H1 (cell line): ENCODE data around the gene SIX4. TPM values are rescaled to one million over a fixed set of nuclear protein-coding genes. Genes with fewer than 3 reads are reported as not detected.

ENCODE experiments used
- CTCF ChIA-PET: fragments of 300-600 bp; sonication (Branson Sonifier 250); formaldehyde crosslinking; loops from one replicate; lab custom pipeline; 2021; ENCODE audit not compliant: partially characterized antibody; lab: Charles Lee
- POLR2A ChIA-PET: fragments of 300-600 bp; sonication (Branson Sonifier 250); formaldehyde crosslinking; loops from one replicate; lab custom pipeline; 2021; ENCODE audit warnings: inconsistent platforms; ENCODE audit not compliant: partially characterized antibody; lab: Charles Lee
- DNase-seq, 2 experiments: peaks; one replicate each; pipeline versions ENCODE4 v3.0.0 to v3.0.0-alpha.2; 2010 to 2022; ENCODE audit warnings: low spot score in 2 of 2, low read depth in 1 of 2, mixed read lengths in 1 of 2
- FAIRE-seq: peaks from 2 replicates; lab custom pipeline; 2011; peaks lifted over from hg19 to GRCh38; lab: Jason Lieb, UNC
- H2AFZ ChIP-seq: 2 replicates; pipeline ENCODE4 v1.8.1; 2012; ENCODE audit warnings: low read length, inconsistent platforms
- H2AK5ac ChIP-seq: 2 replicates; pipeline ENCODE4 v1.6.1; 2013; ENCODE audit warnings: low read depth, low read length
- H2BK120ac ChIP-seq: replicated peaks from 2 replicates; pipeline ENCODE3; 2013; ENCODE audit warnings: low read depth, low read length, inconsistent platforms
- H2BK12ac ChIP-seq: 2 replicates; pipeline ENCODE4 v1.6.1; 2013; ENCODE audit warnings: low read depth, low read length
- H2BK15ac ChIP-seq: 2 replicates; pipeline ENCODE4 v1.6.1; 2013; ENCODE audit warnings: low read length
- H2BK20ac ChIP-seq: 2 replicates; pipeline ENCODE4 v1.6.1; 2013; ENCODE audit warnings: low read length
- H2BK5ac ChIP-seq: 2 replicates; pipeline ENCODE4 v1.6.1; 2013; ENCODE audit warnings: low read depth, low read length
- H3K14ac ChIP-seq: 2 replicates; pipeline ENCODE4 v1.6.1; 2013; ENCODE audit warnings: inconsistent platforms; ENCODE audit not compliant: insufficient read length
- H3K18ac ChIP-seq: 2 replicates; pipeline ENCODE4 v1.6.1; 2013; ENCODE audit warnings: low read length; ENCODE audit errors: extremely low read depth
- H3K23ac ChIP-seq: 2 replicates; pipeline ENCODE4 v1.6.1; 2013; ENCODE audit warnings: inconsistent platforms; ENCODE audit not compliant: insufficient read length
- H3K23me2 ChIP-seq: 2 replicates; pipeline ENCODE4 v1.6.1; 2013; ENCODE audit warnings: low read depth, low read length
- H3K27ac ChIP-seq: 2 replicates; pipeline ENCODE4 v1.6.1; 2011; ENCODE audit warnings: low read depth, low read length, inconsistent platforms
- H3K27me3 ChIP-seq, 4 experiments: replicated peaks in 1 of 4; 1 replicate in 1 of 4; 2 replicates in 3 of 4; pipeline versions ENCODE4 v1.6.1 to v1.8.1; 2011 to 2013; ENCODE audit warnings: low read length in 3 of 4, mild to moderate bottlenecking in 3 of 4, inconsistent platforms in 2 of 4, mixed read lengths in 2 of 4, moderate library complexity in 1 of 4; ENCODE audit not compliant: control insufficient read depth in 3 of 4, insufficient read depth in 3 of 4; ENCODE audit errors: extremely low read depth in 1 of 4
- H3K36me3 ChIP-seq, 4 experiments: 2 replicates each; pipeline versions ENCODE4 v1.6.1 to v1.8.1; 2011 to 2013; ENCODE audit warnings: mild to moderate bottlenecking in 4 of 4, low read length in 3 of 4, moderate library complexity in 2 of 4, control low read depth in 1 of 4, inconsistent platforms in 1 of 4; ENCODE audit not compliant: insufficient read depth in 4 of 4, control insufficient read depth in 2 of 4
- H3K4ac ChIP-seq: replicated peaks from 2 replicates; pipeline ENCODE3; 2013; ENCODE audit warnings: low read length, low read depth, mixed read lengths, inconsistent platforms; ENCODE audit not compliant: insufficient read length
- H3K4me1 ChIP-seq, 4 experiments: replicated peaks in 1 of 4; 1 replicate in 1 of 4; 2 replicates in 3 of 4; pipeline versions ENCODE4 v1.6.1 to v1.8.1; 2011 to 2013; ENCODE audit warnings: low read length in 3 of 4, inconsistent platforms in 2 of 4, mixed read lengths in 1 of 4; ENCODE audit not compliant: insufficient read depth in 4 of 4, control insufficient read depth in 3 of 4
- H3K4me2 ChIP-seq, 2 experiments: 2 replicates each; pipeline versions ENCODE4 v1.6.1 to v1.8.1; 2011 to 2013; ENCODE audit warnings: low read depth in 2 of 2, low read length in 2 of 2, control low read depth in 1 of 2, inconsistent platforms in 1 of 2, mild to moderate bottlenecking in 1 of 2; ENCODE audit not compliant: insufficient read depth in 1 of 2
- H3K4me3 ChIP-seq, 4 experiments: fragments of 200-600, 300-600 bp in 1 of 4; sonication (generic), shearing (Covaris generic), sonication (Bioruptor Twin) in 1 of 4; 2 replicates each; pipeline versions ENCODE4 v1.5.1 to v1.8.1; 2011 to 2016; ENCODE audit warnings: low read length in 4 of 4, low read depth in 3 of 4, control low read depth in 2 of 4, inconsistent platforms in 2 of 4, mild to moderate bottlenecking in 2 of 4, mixed read lengths in 1 of 4, moderate library complexity in 1 of 4; ENCODE audit not compliant: insufficient read depth in 2 of 4; ENCODE audit errors: extremely low read depth in 1 of 4
- H3K56ac ChIP-seq: replicated peaks from 2 replicates; pipeline ENCODE3; 2013; ENCODE audit warnings: low read depth, mild to moderate bottlenecking, mixed read lengths, low read length, inconsistent platforms; ENCODE audit not compliant: insufficient read length
- H3K79me1 ChIP-seq: 2 replicates; pipeline ENCODE4 v1.6.1; 2013; ENCODE audit warnings: low read depth, low read length, control low read depth
- H3K79me2 ChIP-seq, 2 experiments: 2 replicates each; pipeline versions ENCODE4 v1.6.1 to v1.8.1; 2012 to 2013; ENCODE audit warnings: low read length in 2 of 2, mild to moderate bottlenecking in 2 of 2, inconsistent platforms in 1 of 2; ENCODE audit not compliant: insufficient read depth in 2 of 2, control insufficient read depth in 1 of 2
- H3K9ac ChIP-seq, 4 experiments: replicated peaks in 1 of 4; 1 replicate in 1 of 4; 2 replicates in 3 of 4; pipeline versions ENCODE4 v1.6.1 to v1.8.1; 2011 to 2013; ENCODE audit warnings: low read depth in 3 of 4, low read length in 3 of 4, control low read depth in 2 of 4, mild to moderate bottlenecking in 2 of 4, moderate library complexity in 2 of 4, inconsistent platforms in 1 of 4; ENCODE audit errors: extremely low read depth in 1 of 4
- H3K9me3 ChIP-seq, 2 experiments: 2 replicates each; pipeline versions ENCODE4 v1.6.1 to v1.8.1; 2012 to 2013; ENCODE audit warnings: mild to moderate bottlenecking in 2 of 2, moderate library complexity in 2 of 2, control low read depth in 1 of 2, inconsistent platforms in 1 of 2, low read depth in 1 of 2, low read length in 1 of 2, mixed read lengths in 1 of 2; ENCODE audit not compliant: insufficient read depth in 2 of 2
- H4K20me1 ChIP-seq, 2 experiments: replicated peaks in 1 of 2; 2 replicates each; pipeline versions ENCODE3 to v1.8.1; 2011 to 2013; ENCODE audit warnings: inconsistent platforms in 2 of 2, low read length in 2 of 2, mild to moderate bottlenecking in 1 of 2; ENCODE audit not compliant: insufficient read depth in 2 of 2, control insufficient read depth in 1 of 2
- H4K5ac ChIP-seq: 2 replicates; pipeline ENCODE4 v1.6.1; 2013; ENCODE audit warnings: low read length, low read depth, mixed read lengths, inconsistent platforms; ENCODE audit not compliant: insufficient read length
- H4K8ac ChIP-seq: 2 replicates; pipeline ENCODE4 v1.8.0; 2013; ENCODE audit warnings: mild to moderate bottlenecking, moderate library complexity, low read length, inconsistent platforms; ENCODE audit not compliant: insufficient read depth; ENCODE audit errors: extremely low read depth
- H4K91ac ChIP-seq: replicated peaks from 2 replicates; pipeline ENCODE3; 2013; ENCODE audit warnings: low read length, mixed read lengths, inconsistent platforms; ENCODE audit not compliant: insufficient read length
- MAX ChIP-seq: IDR thresholded peaks from 2 replicates; pipeline ENCODE4 v1.6.1; 2012; ENCODE audit warnings: inconsistent platforms
- WGBS, 2 experiments: shearing (Covaris generic) in 1 of 2; methylation state at CpG; one replicate each; pipeline versions ENCODE4 v1.1.6 to v1.1.7; 2013 to 2015; ENCODE audit warnings: low lambda C conversion rate in 2 of 2, mixed read lengths in 2 of 2, inconsistent platforms in 1 of 2, low coverage in 1 of 2, missing lambda C conversion rate in 1 of 2; ENCODE audit not compliant: insufficient replicate concordance in 2 of 2, insufficient coverage in 1 of 2, insufficient read length in 1 of 2; ENCODE audit errors: extremely low coverage in 1 of 2, missing lambda C conversion rate in 1 of 2; 5-methylcytosine and 5-hydroxymethylcytosine counted together
- polyA plus RNA-seq, 7 experiments: library from polyadenylated mRNA; depleted of rRNA in 3 of 7; stranded (reverse) in 5 of 7; unstranded in 2 of 7; fragments of >200 nt in 5 of 7; fragments of 200-250 nt in 2 of 7; gene quantifications; 1 replicate in 5 of 7; 2 replicates in 1 of 7; 4 replicates in 1 of 7; pipeline versions ENCODE4 v1.2.1 to v1.2.3, GENCODE V29; 2011 to 2013; ENCODE audit warnings: missing spikeins in 2 of 7, mixed read lengths in 2 of 7
- total RNA-seq: library from RNA; stranded (reverse); fragmentation: NEBNext Ultra II Directional; extraction: Animal tissue kit (Norgen Biotek cat#: 25700); gene quantifications from 2 replicates; pipeline ENCODE4 v1.2.1, GENCODE V29; 2021

The SIX4 gene
- total and polyA plus RNA-seq, 2 of the 8 experiments (the other 6 are each of a cell fraction or from before 2014, with no cell fraction given), result 9.0 to 38.9 TPM

GRCh38 chr14:60662982-60663381 lies 61.2 kb downstream of the SIX4 start:
- Histone ChIP-seq H4K5ac (no peak overlapping the region), H3K79me1 (no peaks in the 10 kb centered on the region), H2BK20ac (no peak overlapping the region), H4K91ac (no peak overlapping the region), H3K27ac (no peak overlapping the region), H3K23ac (no peak overlapping the region), H2BK5ac (no peak overlapping the region), H3K36me3 (no peaks in the 10 kb centered on the region), H2AK5ac (no peak overlapping the region), H3K79me2 (no peaks in the 10 kb centered on the region), H3K4me3 (no peak overlapping the region), H4K20me1 (no peaks in the 10 kb centered on the region), H3K4me1 (peaks cover 0 to 4% (median under 1%) of the 10 kb centered on the region in 4 experiments; a peak in 2 of 7 replicates), H2BK15ac (no peak overlapping the region), H3K9ac (no peak overlapping the region), H3K9me3 (no peaks in the 10 kb centered on the region), H3K23me2 (0 out of 2 replicates have a peak, but pooled peaks cover under 1% of the 10 kb centered on the region), H2BK12ac (no peak overlapping the region), H3K4ac (no peak overlapping the region), H2BK120ac (no peak overlapping the region), H3K56ac (no peak overlapping the region), H3K18ac (no peak overlapping the region), H2AFZ (no peak overlapping the region), H3K14ac (no peak overlapping the region)
- ChIA-PET POLR2A (no interaction called here), CTCF (interaction anchor here (1.1 to 2.1 kb wide), 2 partner anchors 9 to 17 kb away, joined by 3 to 6 read pairs; no protein-coding TSS in a partner anchor)
- 75% methylated on average over 1 of the region's 1 CpG; no CpG with 5 or more reads in 1 of the 2 experiments for WGBS, 2 experiments
- DNase-seq (no peak), FAIRE-seq (no peak)
- no peak for TF ChIP-seq MAX
- TF ChIP-seq, all 59 proteins: peak for 0
- H3K27me3 ChIP-seq, result peaks cover 8 to 19% (median 16%) of the 10 kb centered on the region in 4 experiments
- H3K4me2 ChIP-seq, result no peak overlapping the region
- no peak overlapping the region for H4K8ac ChIP-seq
